K562 (cell line): ENCODE measurements around the gene FAM234B. TPM values are rescaled to one million over a fixed set of nuclear protein-coding genes. Genes with fewer than 3 reads are reported as not detected.
A peak's percentile ranks its signal among the peaks of the same experiment; 100 is the strongest.

Experiments
- ATAC-seq: fragments of 200-7000 bp; cut with Tn5 transposase; 3 replicates; pipeline ENCODE4 v1.9.1; 2020; ENCODE audit warnings: moderate library complexity
- BruUV-seq: library from RNA; stranded (reverse); fragments of 400-500 nt; replicated peaks from 2 replicates; lab custom pipeline; 2021; lab: Mats Ljungman, UMichigan
- CTCF ChIA-PET: fragments of 300-600 bp; formaldehyde crosslinking; extraction: SDS; loops from one replicate; lab custom pipeline; 2021; ENCODE audit warnings: low intra/inter-chr PET ratio; lab: Yijun Ruan, JAX
- POLR2A ChIA-PET: fragments of 300-600, 350-650 bp; sonication (Branson Sonifier 250); formaldehyde crosslinking; extraction: SDS; loops from one replicate; lab custom pipeline; 2021; ENCODE audit warnings: antibody characterized with exemption, inconsistent platforms; lab: Yijun Ruan, JAX
- DNase-seq, 4 experiments: peaks; one replicate each; pipeline versions ENCODE4 v3.0.0 to v3.0.0-alpha.2; 2011 to 2018; ENCODE audit warnings: low spot score in 3 of 4, mixed read lengths in 3 of 4; ENCODE audit errors: extremely low read depth in 1 of 4
- FAIRE-seq: peaks from 2 replicates; lab custom pipeline; 2011; peaks lifted over from hg19 to GRCh38; lab: Jason Lieb, UNC
- H2AFZ ChIP-seq: 2 replicates; pipeline ENCODE4 v1.6.0; 2011; ENCODE audit warnings: low read depth, low read length, control low read depth, inconsistent platforms
- H3K27ac ChIP-seq: fragments of 200-600 bp; 3 replicates; pipeline ENCODE4 v1.8.0; 2011; ENCODE audit warnings: low read depth, mild to moderate bottlenecking, control low read depth, inconsistent platforms, low read length, moderate library complexity, mixed read lengths; ENCODE audit errors: extremely low read depth
- H3K27me3 ChIP-seq, 2 experiments: fragments of 300-600 bp in 1 of 2; 2 replicates in 1 of 2; 3 replicates in 1 of 2; pipeline versions ENCODE4 v1.6.0 to v1.8.0; 2011; ENCODE audit warnings: inconsistent platforms in 2 of 2, low read length in 2 of 2, mild to moderate bottlenecking in 1 of 2, mixed read lengths in 1 of 2, moderate library complexity in 1 of 2; ENCODE audit not compliant: control insufficient read depth in 2 of 2, insufficient read depth in 2 of 2
- H3K36me3 ChIP-seq: fragments of 300-600 bp; 3 replicates; pipeline ENCODE4 v1.8.0; 2011; ENCODE audit warnings: mild to moderate bottlenecking, low read length, inconsistent platforms; ENCODE audit not compliant: control insufficient read depth, insufficient read depth
- H3K4me1 ChIP-seq, 2 experiments: fragments of 200-600 bp in 1 of 2; replicated peaks in 1 of 2; 2 replicates in 1 of 2; 3 replicates in 1 of 2; pipeline versions ENCODE4 v1.5.1 to v1.8.0; 2011; ENCODE audit warnings: inconsistent platforms in 2 of 2, low read length in 2 of 2, mild to moderate bottlenecking in 1 of 2, mixed read lengths in 1 of 2, moderate library complexity in 1 of 2; ENCODE audit not compliant: control insufficient read depth in 2 of 2, insufficient read depth in 2 of 2
- H3K4me2 ChIP-seq: 2 replicates; pipeline ENCODE4 v1.6.1; 2011; ENCODE audit warnings: low read length, control low read depth, inconsistent platforms, mixed read lengths; ENCODE audit not compliant: insufficient read depth
- H3K4me3 ChIP-seq: fragments of 200-600 bp; sonication (generic), shearing (Covaris generic); 2 replicates; pipeline ENCODE4 v1.5.1; 2016; ENCODE audit warnings: control low read depth, inconsistent platforms
- H3K79me2 ChIP-seq: fragments of 200-600 bp; 3 replicates; pipeline ENCODE4 v1.8.0; 2011; ENCODE audit warnings: low read length, inconsistent platforms; ENCODE audit not compliant: control insufficient read depth, insufficient read depth
- H3K9ac ChIP-seq, 2 experiments: 2 replicates each; pipeline versions ENCODE4 v1.6.0 to v1.6.1; 2011; ENCODE audit warnings: low read depth in 2 of 2, low read length in 2 of 2, control low read depth in 1 of 2, inconsistent platforms in 1 of 2, mild to moderate bottlenecking in 1 of 2, mixed read lengths in 1 of 2; ENCODE audit not compliant: insufficient read depth in 1 of 2
- H3K9me1 ChIP-seq: one replicate; pipeline ENCODE4 v1.6.0; 2011; ENCODE audit warnings: inconsistent platforms, mild to moderate bottlenecking, low read length, moderate library complexity; ENCODE audit not compliant: control insufficient read depth, insufficient read depth
- H3K9me3 ChIP-seq: replicated peaks from 2 replicates; pipeline ENCODE4 v1.5.1; 2011; ENCODE audit warnings: low read depth, low read length, inconsistent platforms; ENCODE audit not compliant: control insufficient read depth, insufficient read depth
- H4K20me1 ChIP-seq: replicated peaks from 2 replicates; pipeline ENCODE4 v1.6.1; 2011; ENCODE audit warnings: low read length, inconsistent platforms, mixed read lengths; ENCODE audit not compliant: control insufficient read depth, insufficient read depth
- CAMTA2 ChIP-seq: fragments of 250-450 bp; sonication (Bioruptor Pico); conservative IDR thresholded peaks from 2 replicates; pipeline ENCODE4 v1.5.1; 2022
- CREM ChIP-seq: IDR thresholded peaks from 2 replicates; pipeline ENCODE4 v1.6.1; 2014; ENCODE audit warnings: antibody characterized with exemption, low read depth
- TSC22D4 ChIP-seq: fragments of 450-650 bp; IDR thresholded peaks from 2 replicates; pipeline ENCODE4 v1.6.1; 2016; ENCODE audit warnings: missing genetic modification characterization, missing biosample characterization, control low read depth
- WGBS: fragments of 100-300 bp; shearing (Covaris generic); methylation state at CpG from one replicate; pipeline ENCODE4 v1.1.6; 2016; ENCODE audit warnings: low coverage, mixed read lengths; ENCODE audit not compliant: insufficient coverage; ENCODE audit errors: missing lambda C conversion rate; 5-methylcytosine and 5-hydroxymethylcytosine counted together
- in situ Hi-C: fragments of 300-500 bp; cut with MboI; formaldehyde crosslinking; loops from 4 replicates; pipeline ENCODE4 v1.15.0; 2018; ENCODE audit warnings: inconsistent platforms, mixed read lengths
- intact Hi-C: fragments of 100-400 bp; cut with micrococcal nuclease; formaldehyde crosslinking; loops from 2 replicates; pipeline ENCODE4 v1.14.2; 2022
- polyA plus RNA-seq, 8 experiments: library from polyadenylated mRNA; depleted of rRNA in 4 of 8; stranded (reverse) in 5 of 8; unstranded in 3 of 8; fragments of >200 nt; fragmentation: Nextera tagmentation in 2 of 8; fragmentation: Illumina TruSeq in 1 of 8; extraction: Ambion mirVana in 2 of 8; extraction: Trizol in 1 of 8; gene quantifications; 2 replicates each; pipeline versions ENCODE4 v1.2.1 to v1.2.3, GENCODE V29; 2011 to 2014; ENCODE audit warnings: inconsistent platforms in 1 of 8, missing spikeins in 1 of 8
- total RNA-seq, 7 experiments: library from RNA; depleted of rRNA in 6 of 7; stranded (reverse); fragments of >200 nt in 6 of 7; fragmentation: Illumina TruSeq in 2 of 7; extraction: Trizol in 2 of 7; gene quantifications; 2 replicates each; pipeline versions ENCODE4 v1.2.1 to v1.2.3, GENCODE V29; 2011 to 2021; ENCODE audit warnings: low replicate concordance in 1 of 7
- TF ChIP-seq, protein P1 (sequence below): fragments of 250-450 bp; sonication (Bioruptor Pico); IDR thresholded peaks from 2 replicates; pipeline ENCODE4 v1.8.0; 2022; ENCODE audit warnings: inconsistent platforms

Gene FAM234B
- total and polyA plus RNA-seq, 9 of the 15 experiments (the other 6 are each of a cell fraction or from before 2014, with no cell fraction given), result 1.00 to 4.3 (median 2.0) TPM

DNA sequence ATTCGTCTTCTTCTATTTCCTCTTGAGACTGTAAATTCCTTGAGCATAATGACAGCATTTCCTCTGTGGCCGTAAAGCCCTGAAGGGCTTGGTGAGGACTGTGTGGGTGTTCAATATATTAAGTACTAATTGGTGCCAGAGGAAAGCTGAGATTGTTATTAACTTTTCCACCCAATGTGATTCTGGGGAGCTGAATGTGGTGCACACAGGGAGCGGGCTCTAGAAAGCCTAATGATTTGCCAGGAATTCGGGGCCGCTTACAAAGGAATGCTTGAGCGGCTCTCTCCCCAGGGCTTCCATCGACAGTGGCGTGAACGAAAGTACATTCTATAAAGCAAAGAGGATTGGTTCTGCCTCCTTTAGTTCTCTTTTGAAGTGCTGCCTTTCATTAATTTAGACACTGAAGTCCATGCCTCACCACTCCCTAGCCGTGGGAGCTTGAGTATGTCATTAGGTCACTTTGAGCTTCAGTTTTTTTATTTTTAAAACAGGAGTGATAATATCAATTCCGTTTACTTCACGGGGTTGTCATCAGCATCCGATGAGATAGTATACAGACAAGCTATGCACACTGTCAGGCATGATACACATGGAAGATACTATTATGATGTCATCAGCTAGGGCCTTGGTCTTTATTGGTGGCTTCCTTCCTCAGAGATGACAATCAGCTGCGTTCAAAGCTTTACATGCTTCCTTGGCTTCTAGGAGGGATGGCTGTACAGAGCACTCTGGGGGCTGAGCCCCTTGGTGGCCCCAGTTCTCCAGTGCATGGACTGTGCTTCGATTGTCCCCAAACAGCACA lies 70.3 kb downstream of the FAM234B start:
- H3K9me1 ChIP-seq, result no peaks in the 10 kb centered on the region
- 2% methylated on average over 15 of the region's 15 CpGs for WGBS
- in situ Hi-C loops, result no loop called here
- peaks cover 0 to 33% of the 10 kb centered on the region in 2 experiments; a peak in 2 of 5 replicates for H3K27me3 ChIP-seq
- no peaks in the 10 kb centered on the region for H3K36me3 ChIP-seq
- no peaks in the 10 kb centered on the region for H3K4me1 ChIP-seq
- no peak overlapping the region for H3K4me2 ChIP-seq
- DNase-seq (no peak), ATAC-seq (no peak), FAIRE-seq (no peak)
- ChIA-PET CTCF (no interaction called here), POLR2A (interaction anchor here (1.4 kb wide), 1 partner anchor 27 kb away, joined by 3 read pairs; no protein-coding TSS in a partner anchor)
- BruUV-seq, result no TSS peak
- no peak overlapping the region for H3K9ac ChIP-seq
- H2AFZ ChIP-seq, result no peak overlapping the region
- H3K9me3 ChIP-seq, result no peaks in the 10 kb centered on the region
- no peak overlapping the region for H3K4me3 ChIP-seq
- intact Hi-C loops, result no loop called here
- H3K79me2 ChIP-seq, result no peaks in the 10 kb centered on the region
- H4K20me1 ChIP-seq, result no peaks in the 10 kb centered on the region; the same call in 1 of the 2 replicates
- TF ChIP-seq CREM, result 0 out of 2 replicates have a peak, but pooled peaks have one; percentile 9
- TF ChIP-seq, protein P1, sequence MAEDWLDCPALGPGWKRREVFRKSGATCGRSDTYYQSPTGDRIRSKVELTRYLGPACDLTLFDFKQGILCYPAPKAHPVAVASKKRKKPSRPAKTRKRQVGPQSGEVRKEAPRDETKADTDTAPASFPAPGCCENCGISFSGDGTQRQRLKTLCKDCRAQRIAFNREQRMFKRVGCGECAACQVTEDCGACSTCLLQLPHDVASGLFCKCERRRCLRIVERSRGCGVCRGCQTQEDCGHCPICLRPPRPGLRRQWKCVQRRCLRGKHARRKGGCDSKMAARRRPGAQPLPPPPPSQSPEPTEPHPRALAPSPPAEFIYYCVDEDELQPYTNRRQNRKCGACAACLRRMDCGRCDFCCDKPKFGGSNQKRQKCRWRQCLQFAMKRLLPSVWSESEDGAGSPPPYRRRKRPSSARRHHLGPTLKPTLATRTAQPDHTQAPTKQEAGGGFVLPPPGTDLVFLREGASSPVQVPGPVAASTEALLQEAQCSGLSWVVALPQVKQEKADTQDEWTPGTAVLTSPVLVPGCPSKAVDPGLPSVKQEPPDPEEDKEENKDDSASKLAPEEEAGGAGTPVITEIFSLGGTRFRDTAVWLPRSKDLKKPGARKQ (CRISPR knock-in tag), result no peak
- no peak for TF ChIP-seq TSC22D4 (tag)
- no peak for TF ChIP-seq CAMTA2 (CRISPR knock-in tag)
- H3K27ac ChIP-seq, result no peak overlapping the region
